Stimulated activated CD4-positive, alpha-beta T cell treated with anti-CD3 and anti-CD28 coated beads, Interleukin-4, amount 100 ng/mL, for 48 hours (primary cell): Measurements from ENCODE around the gene SMG9.

ENCODE experiments used
- DNase-seq, 2 donors: peaks; one replicate each; pipeline ENCODE4 v3.0.0-alpha.2; 2020; ENCODE audit warnings: low read depth in 2 of 2

Gene SMG9

GRCh38 chr19:43723588-43723987 is 31.2 kb downstream of the SMG9 start:
- no peak for DNase-seq

- no peak for DNase-seq
Observed at GRCh38 chr19:43721469-43722048, 33.2 kb downstream of the SMG9 start.

GRCh38 chr19:43720936-43721335 is 33.8 kb downstream of the SMG9 start:
- no peak for DNase-seq

- no peak for DNase-seq
Observed at GRCh38 chr19:43719918-43720317, 34.8 kb downstream of the SMG9 start.

GRCh38 chr19:43719378-43719868 is 35.3 kb downstream of the SMG9 start:
- DNase-seq, result no peak

- DNase-seq, result no peak
Observed at GRCh38 chr19:43718627-43719377, 36.0 kb downstream of the SMG9 start.

- no peak for DNase-seq
Observed at GRCh38 chr19:43715776-43716175, 39.0 kb downstream of the SMG9 start, which contains the start of gene IRGC. IRGC (plus strand) TSS chr19:43716076; CDS start chr19:43718559, 2,483 bp downstream.

GRCh38 chr19:43713208-43713607 is 41.6 kb downstream of the SMG9 start:
- DNase-seq, result no peak

GRCh38 chr19:43711751-43712355 is 42.9 kb downstream of the SMG9 start:
- DNase-seq, result no peak

GRCh38 chr19:43708716-43709115 is 46.0 kb downstream of the SMG9 start:
- DNase-seq, result no peak

- DNase-seq, result no peak
Observed at GRCh38 chr19:43707158-43707712, 47.5 kb downstream of the SMG9 start.

- no peak for DNase-seq
Observed at GRCh38 chr19:43705729-43706128, 49.0 kb downstream of the SMG9 start.

GRCh38 chr19:43704002-43704705 is 50.6 kb downstream of the SMG9 start:
- DNase-seq, result no peak

- DNase-seq, result no peak
Observed at GRCh38 chr19:43700395-43701000, 54.3 kb downstream of the SMG9 start.

GRCh38 chr19:43699506-43700394 is 55.0 kb downstream of the SMG9 start:
- no peak for DNase-seq

- DNase-seq, result no peak
Observed at GRCh38 chr19:43697295-43697694, 57.5 kb downstream of the SMG9 start.

GRCh38 chr19:43695985-43696704 is 58.6 kb downstream of the SMG9 start:
- no peak for DNase-seq

- DNase-seq, result no peak
Observed at GRCh38 chr19:43694553-43694952, 60.2 kb downstream of the SMG9 start.

- no peak for DNase-seq
Observed at GRCh38 chr19:43692877-43693276, 61.9 kb downstream of the SMG9 start.

- DNase-seq, result no peak
Observed at GRCh38 chr19:43692385-43692784, 62.4 kb downstream of the SMG9 start.
